CD4-positive, alpha-beta T cell (primary cell): ENCODE measurements around the gene RBM20. TPM values are rescaled to one million over a fixed set of nuclear protein-coding genes. Genes with fewer than 3 reads are reported as not detected.

Experiments used
- ATAC-seq: fragments of 200-7000 bp; cut with Tn5 transposase; one replicate; pipeline ENCODE4 v1.10.0; 2022; ENCODE audit warnings: mild to moderate bottlenecking; ENCODE audit not compliant: poor library complexity
- CTCF ChIA-PET: fragments of 350-600 bp; sonication (Branson Sonifier 250); formaldehyde crosslinking; loops from one replicate; lab custom pipeline; 2021; ENCODE audit warnings: antibody characterized with exemption, inconsistent platforms; lab: Charles Lee
- POLR2A ChIA-PET: fragments of 350-600 bp; sonication (Branson Sonifier 250); formaldehyde crosslinking; loops from one replicate; lab custom pipeline; 2021; ENCODE audit warnings: antibody characterized with exemption, inconsistent platforms; lab: Charles Lee
- DNase-seq, 14 experiments: peaks; one replicate each; pipeline ENCODE4 v3.0.0-alpha.2; 2013 to 2020; ENCODE audit warnings: mixed read lengths in 2 of 14
- H3K27ac ChIP-seq, 2 donors: one replicate each; pipeline versions ENCODE4 v1.5.1 to v1.7.0; 2013; ENCODE audit warnings: low read length in 2 of 2, low read depth in 1 of 2, mild to moderate bottlenecking in 1 of 2
- H3K27me3 ChIP-seq, 2 experiments: 1 replicate in 1 of 2; 2 replicates in 1 of 2; pipeline versions ENCODE4 v1.6.1 to v1.7.0; 2013; ENCODE audit warnings: low read length in 2 of 2, control low read depth in 1 of 2, mild to moderate bottlenecking in 1 of 2, moderate library complexity in 1 of 2; ENCODE audit not compliant: insufficient read depth in 2 of 2, control insufficient read depth in 1 of 2
- H3K36me3 ChIP-seq: one replicate; pipeline ENCODE4 v1.6.1; 2013; ENCODE audit warnings: low read length, control low read depth; ENCODE audit not compliant: insufficient read depth
- H3K4me1 ChIP-seq: one replicate; pipeline ENCODE4 v1.6.1; 2013; ENCODE audit warnings: low read length, control low read depth; ENCODE audit not compliant: insufficient read depth
- H3K4me3 ChIP-seq: one replicate; pipeline ENCODE4 v1.5.1; 2013; ENCODE audit warnings: mild to moderate bottlenecking, low read length, moderate library complexity
- H3K9me3 ChIP-seq, 2 experiments: 1 replicate in 1 of 2; 2 replicates in 1 of 2; pipeline versions ENCODE4 v1.6.1 to v1.7.0; 2013; ENCODE audit warnings: low read length in 2 of 2, mild to moderate bottlenecking in 2 of 2, control low read depth in 1 of 2, moderate library complexity in 1 of 2; ENCODE audit not compliant: control insufficient read depth in 1 of 2, insufficient read depth in 1 of 2
- H3K27ac Mint-ChIP-seq: one replicate; pipeline ENCODE4 v1.8.0; 2020; ENCODE audit warnings: mixed read lengths
- H3K27me3 Mint-ChIP-seq: one replicate; pipeline ENCODE4 v1.8.0; 2021; ENCODE audit warnings: mixed read lengths
- H3K36me3 Mint-ChIP-seq: one replicate; pipeline ENCODE4 v1.8.0; 2021; ENCODE audit warnings: low read depth, mixed read lengths
- H3K4me1 Mint-ChIP-seq: one replicate; pipeline ENCODE4 v1.8.0; 2021; ENCODE audit warnings: low read depth, mixed read lengths
- H3K4me3 Mint-ChIP-seq: one replicate; pipeline ENCODE4 v1.8.0; 2020; ENCODE audit warnings: mild to moderate bottlenecking, mixed read lengths
- H3K9me3 Mint-ChIP-seq: one replicate; pipeline ENCODE4 v1.8.0; 2020; ENCODE audit warnings: mixed read lengths
- CTCF ChIP-seq: fragments of 200-600 bp; IDR thresholded peaks from one replicate; pipeline ENCODE4 v1.8.0; 2022; ENCODE audit warnings: antibody characterized with exemption, mild to moderate bottlenecking
- intact Hi-C, 2 experiments: fragments of 100-400 bp; cut with DNase I in 1 of 2; cut with micrococcal nuclease in 1 of 2; formaldehyde crosslinking; loops; one replicate each; pipeline versions ENCODE4 v1.15.1 to v1.9.0; 2023 to 2025; cut with DNase I, micrococcal nuclease
- total RNA-seq, 174 experiments: library from RNA in 2 of 174; stranded (reverse) in 2 of 174; gene quantifications; one replicate each; pipeline ENCODE4 v1.2.3 and lab custom pipeline; 2021 to 2026

Gene RBM20
- total RNA-seq, 2 experiments from 2014 or later: 0.91 to 1.1 TPM

GRCh38 chr10:110810625-110811024 is 166.5 kb downstream of the RBM20 start:
- ChIA-PET CTCF (no interaction called here), POLR2A (no interaction called here)
- Mint-ChIP-seq H3K27me3 (no peaks in the 10 kb centered on the region), H3K36me3 (no peaks in the 10 kb centered on the region), H3K4me3 (no peak overlapping the region), H3K27ac (no peak overlapping the region), H3K4me1 (peaks cover 24% of the 10 kb centered on the region), H3K9me3 (no peaks in the 10 kb centered on the region)
- Histone ChIP-seq H3K36me3 (no peaks in the 10 kb centered on the region), H3K4me1 (peaks cover 4% of the 10 kb centered on the region), H3K4me3 (no peak overlapping the region), H3K27ac (no peak overlapping the region), H3K27me3 (no peaks in the 10 kb centered on the region), H3K9me3 (no peaks in the 10 kb centered on the region)
- no peak for ATAC-seq
- intact Hi-C loops: no loop called here
- no peak for DNase-seq
- no peak for TF ChIP-seq CTCF

GRCh38 chr10:110811791-110812581 is 167.8 kb downstream of the RBM20 start:
- peaks cover 34% of the 10 kb centered on the region for H3K4me1 Mint-ChIP-seq
- no peak overlapping the region for H3K4me3 Mint-ChIP-seq
- Histone ChIP-seq H3K36me3 (no peaks in the 10 kb centered on the region), H3K27ac (no peak overlapping the region), H3K4me3 (no peak overlapping the region), H3K27me3 (no peaks in the 10 kb centered on the region), H3K9me3 (no peaks in the 10 kb centered on the region), H3K4me1 (peaks cover 10% of the 10 kb centered on the region)
- ATAC-seq (no peak), DNase-seq (no peak)
- CTCF ChIA-PET: no interaction called here
- H3K9me3 Mint-ChIP-seq: no peaks in the 10 kb centered on the region
- no peaks in the 10 kb centered on the region for H3K27me3 Mint-ChIP-seq
- POLR2A ChIA-PET: interaction anchor here (1.0 kb wide), 1 partner anchor 61 kb away, joined by 4 read pairs; no protein-coding TSS in a partner anchor
- TF ChIP-seq CTCF: no peak
- no peaks in the 10 kb centered on the region for H3K36me3 Mint-ChIP-seq
- intact Hi-C loops: no loop called here
- no peak overlapping the region for H3K27ac Mint-ChIP-seq

- no peak overlapping the region for H3K27ac ChIP-seq
- intact Hi-C loops: no loop called here
- TF ChIP-seq CTCF: no peak
- Mint-ChIP-seq H3K4me3 (no peak overlapping the region), H3K27ac (no peak overlapping the region), H3K36me3 (no peaks in the 10 kb centered on the region), H3K9me3 (no peaks in the 10 kb centered on the region), H3K27me3 (no peaks in the 10 kb centered on the region), H3K4me1 (peaks cover 40% of the 10 kb centered on the region)
- ATAC-seq: no peak
- H3K4me1 ChIP-seq: peaks cover 15% of the 10 kb centered on the region
- no peaks in the 10 kb centered on the region for H3K27me3 ChIP-seq
- no peaks in the 10 kb centered on the region for H3K36me3 ChIP-seq
- H3K9me3 ChIP-seq: no peaks in the 10 kb centered on the region
- ChIA-PET CTCF (no interaction called here), POLR2A (no interaction called here)
- no peak for DNase-seq
- no peak overlapping the region for H3K4me3 ChIP-seq
Observed at GRCh38 chr10:110812583-110812982, 168.4 kb downstream of the RBM20 start.
